ENCODE measurements around the gene DENND5B.
"Not testable (repeated sequence)": the region's sequence is repeated elsewhere in the genome, so short reads cannot be mapped to it uniquely, and the experiment has no call there.

GRCh38 chr12:31375422-31375821 lies 215.5 kb downstream of the DENND5B start:
- not testable (repeated sequence) for TF ChIP-seq POLR2A (IDR thresholded peaks at IDR 0.05; ENCODE audit: low read depth, low read length); CTCF (conservative IDR thresholded peaks at IDR 0.05; ENCODE audit: low read depth, low read length); RFX5 (IDR thresholded peaks at IDR 0.05; ENCODE audit: low read depth, low read length); RCOR1 (IDR thresholded peaks at IDR 0.05; ENCODE audit: insufficient replicate concordance, low read length); RAD21 (IDR thresholded peaks at IDR 0.05; ENCODE audit: low read length); BHLHE40 (IDR thresholded peaks at IDR 0.05; ENCODE audit: low read depth, low read length); MAFK (IDR thresholded peaks at IDR 0.05; ENCODE audit: low read depth, low read length); CHD1 (IDR thresholded peaks at IDR 0.05; ENCODE audit: low read depth, low read length); USF2 (IDR thresholded peaks at IDR 0.05; ENCODE audit: low read depth, low read length); MAZ (IDR thresholded peaks at IDR 0.05; ENCODE audit: borderline replicate concordance, low read depth, low read length); ELK1 (IDR thresholded peaks at IDR 0.05; ENCODE audit: borderline replicate concordance, low read depth, low read length); MXI1 (IDR thresholded peaks at IDR 0.05; ENCODE audit: borderline replicate concordance, low read depth, low read length); FOS (IDR thresholded peaks at IDR 0.05; ENCODE audit: low read depth, low read length)

All from IMR-90 (cell line).